Activated CD8-positive, alpha-beta T cell treated with anti-CD3 and anti-CD28 coated beads for 36 hours (primary cell): ENCODE data around the gene CT47C1. TPM values are rescaled to one million over a fixed set of nuclear protein-coding genes. Genes with fewer than 3 reads are reported as not detected.

Source experiments
- ATAC-seq: fragments of 200-7000 bp; cut with Tn5 transposase; one replicate; pipeline ENCODE4 v1.10.0; 2021; ENCODE audit warnings: mild to moderate bottlenecking, moderate library complexity
- CTCF ChIA-PET: fragments of 350-600 bp; sonication (Branson Sonifier 250); formaldehyde crosslinking; loops from one replicate; lab custom pipeline; 2021; ENCODE audit warnings: antibody characterized with exemption; lab: Charles Lee
- POLR2A ChIA-PET: fragments of 350-600 bp; sonication (Branson Sonifier 250); formaldehyde crosslinking; loops from one replicate; lab custom pipeline; 2021; ENCODE audit warnings: antibody characterized with exemption; lab: Charles Lee
- DNase-seq: peaks from one replicate; pipeline ENCODE4 v3.0.0-alpha.2; 2020
- H3K27ac Mint-ChIP-seq: one replicate; pipeline ENCODE4 v1.8.0; 2021; ENCODE audit warnings: mild to moderate bottlenecking, mixed read lengths
- H3K27me3 Mint-ChIP-seq: one replicate; pipeline ENCODE4 v1.8.0; 2021; ENCODE audit warnings: mixed read lengths
- H3K36me3 Mint-ChIP-seq: one replicate; pipeline ENCODE4 v1.8.0; 2021; ENCODE audit warnings: low read depth, mixed read lengths
- H3K4me1 Mint-ChIP-seq: one replicate; pipeline ENCODE4 v1.8.0; 2021; ENCODE audit warnings: low read depth, mixed read lengths
- H3K4me3 Mint-ChIP-seq: one replicate; pipeline ENCODE4 v1.8.0; 2021; ENCODE audit warnings: mild to moderate bottlenecking, moderate library complexity, mixed read lengths
- H3K9me3 Mint-ChIP-seq: one replicate; pipeline ENCODE4 v1.8.0; 2021; ENCODE audit warnings: mixed read lengths
- intact Hi-C: fragments of 100-400 bp; cut with micrococcal nuclease; formaldehyde crosslinking; loops from one replicate; pipeline ENCODE4 v1.10.0; 2022
- total RNA-seq, 2 experiments: library from RNA; stranded (reverse); gene quantifications; one replicate each; pipeline ENCODE4 v1.2.3, GENCODE V29; 2021
- TF ChIP-seq, protein P1 (sequence below): fragments of 200-600 bp; IDR thresholded peaks from one replicate; pipeline ENCODE4 v1.8.0; 2022; ENCODE audit warnings: antibody characterized with exemption, mild to moderate bottlenecking

The CT47C1 gene
- total RNA-seq, 2 experiments from 2014 or later: not detected

DNA sequence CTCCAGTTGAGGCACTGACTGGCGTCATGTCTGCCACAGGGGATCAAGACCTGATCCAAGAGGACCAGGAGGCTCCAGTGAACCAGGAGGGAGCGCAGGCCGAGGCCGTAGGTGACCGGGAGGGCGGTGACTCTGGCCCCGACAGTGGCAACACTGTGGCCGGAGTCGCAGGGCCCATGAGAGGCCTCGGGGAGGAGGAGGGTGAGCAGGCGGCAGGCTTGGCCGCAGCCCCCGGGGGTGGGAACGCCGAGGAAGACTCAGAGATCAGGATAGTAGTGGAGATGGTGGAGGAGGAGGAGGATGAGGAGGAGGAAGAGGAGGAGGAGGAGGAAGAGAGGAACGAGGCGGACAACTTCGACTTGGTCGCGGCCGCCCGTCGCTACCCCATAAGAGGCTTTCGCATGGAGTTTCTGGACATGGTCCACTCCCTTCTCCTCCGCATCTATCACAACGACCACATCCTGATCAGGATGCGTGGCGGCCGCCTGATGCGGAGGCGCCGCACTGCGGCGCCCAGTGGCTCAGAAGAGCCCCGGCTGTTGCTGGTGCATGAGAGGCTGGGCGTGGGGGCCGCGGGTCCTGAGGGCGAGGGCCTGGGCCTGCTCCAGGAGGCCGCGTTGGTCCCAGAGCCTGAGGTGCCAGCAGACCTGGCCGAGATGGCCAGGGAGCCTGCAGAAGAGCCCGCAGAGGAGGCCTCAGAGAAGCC is 560 bp downstream of the CT47C1 start:
- H3K4me1 Mint-ChIP-seq: no peaks in the 10 kb centered on the region
- no peak overlapping the region for H3K4me3 Mint-ChIP-seq
- TF ChIP-seq, protein P1, sequence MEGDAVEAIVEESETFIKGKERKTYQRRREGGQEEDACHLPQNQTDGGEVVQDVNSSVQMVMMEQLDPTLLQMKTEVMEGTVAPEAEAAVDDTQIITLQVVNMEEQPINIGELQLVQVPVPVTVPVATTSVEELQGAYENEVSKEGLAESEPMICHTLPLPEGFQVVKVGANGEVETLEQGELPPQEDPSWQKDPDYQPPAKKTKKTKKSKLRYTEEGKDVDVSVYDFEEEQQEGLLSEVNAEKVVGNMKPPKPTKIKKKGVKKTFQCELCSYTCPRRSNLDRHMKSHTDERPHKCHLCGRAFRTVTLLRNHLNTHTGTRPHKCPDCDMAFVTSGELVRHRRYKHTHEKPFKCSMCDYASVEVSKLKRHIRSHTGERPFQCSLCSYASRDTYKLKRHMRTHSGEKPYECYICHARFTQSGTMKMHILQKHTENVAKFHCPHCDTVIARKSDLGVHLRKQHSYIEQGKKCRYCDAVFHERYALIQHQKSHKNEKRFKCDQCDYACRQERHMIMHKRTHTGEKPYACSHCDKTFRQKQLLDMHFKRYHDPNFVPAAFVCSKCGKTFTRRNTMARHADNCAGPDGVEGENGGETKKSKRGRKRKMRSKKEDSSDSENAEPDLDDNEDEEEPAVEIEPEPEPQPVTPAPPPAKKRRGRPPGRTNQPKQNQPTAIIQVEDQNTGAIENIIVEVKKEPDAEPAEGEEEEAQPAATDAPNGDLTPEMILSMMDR: no peak
- no peaks in the 10 kb centered on the region for H3K9me3 Mint-ChIP-seq
- no peaks in the 10 kb centered on the region for H3K36me3 Mint-ChIP-seq
- DNase-seq (no peak), ATAC-seq (no peak)
- no peaks in the 10 kb centered on the region for H3K27me3 Mint-ChIP-seq
- POLR2A ChIA-PET: no interaction called here
- no peak overlapping the region for H3K27ac Mint-ChIP-seq
- CTCF ChIA-PET: no interaction called here
- intact Hi-C loops: no loop called here

DNA sequence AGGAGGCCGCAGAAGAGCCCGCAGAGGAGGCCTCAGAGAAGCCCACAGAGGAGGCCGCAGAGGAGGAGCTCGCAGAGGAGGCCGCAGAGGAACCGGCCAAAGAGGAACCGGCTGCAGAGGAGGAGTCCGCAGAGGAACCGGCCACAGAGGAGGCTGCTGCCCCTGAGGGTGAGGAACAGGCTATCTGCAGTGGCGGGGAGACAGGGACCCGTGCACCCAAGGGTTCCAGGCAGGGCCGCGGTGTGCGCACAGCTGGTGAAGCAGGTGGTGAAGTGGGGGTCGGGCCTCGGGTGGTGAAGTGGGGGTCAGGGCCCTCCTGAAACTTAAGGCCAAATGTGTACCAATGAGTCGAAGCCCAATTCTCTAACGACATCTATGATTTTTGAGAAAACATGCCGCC is 1.1 kb downstream of the CT47C1 start:
- no peak overlapping the region for H3K27ac Mint-ChIP-seq
- POLR2A ChIA-PET: no interaction called here
- H3K4me3 Mint-ChIP-seq: no peak overlapping the region
- TF ChIP-seq, protein P1: no peak
- ATAC-seq (no peak), DNase-seq (no peak)
- no peaks in the 10 kb centered on the region for H3K27me3 Mint-ChIP-seq
- CTCF ChIA-PET: interaction anchor here (1.3 kb wide), 1 partner anchor 69 kb away, joined by 3 read pairs; no protein-coding TSS in a partner anchor
- H3K36me3 Mint-ChIP-seq: no peaks in the 10 kb centered on the region
- H3K4me1 Mint-ChIP-seq: no peaks in the 10 kb centered on the region
- intact Hi-C loops: no loop called here
- no peaks in the 10 kb centered on the region for H3K9me3 Mint-ChIP-seq

DNA sequence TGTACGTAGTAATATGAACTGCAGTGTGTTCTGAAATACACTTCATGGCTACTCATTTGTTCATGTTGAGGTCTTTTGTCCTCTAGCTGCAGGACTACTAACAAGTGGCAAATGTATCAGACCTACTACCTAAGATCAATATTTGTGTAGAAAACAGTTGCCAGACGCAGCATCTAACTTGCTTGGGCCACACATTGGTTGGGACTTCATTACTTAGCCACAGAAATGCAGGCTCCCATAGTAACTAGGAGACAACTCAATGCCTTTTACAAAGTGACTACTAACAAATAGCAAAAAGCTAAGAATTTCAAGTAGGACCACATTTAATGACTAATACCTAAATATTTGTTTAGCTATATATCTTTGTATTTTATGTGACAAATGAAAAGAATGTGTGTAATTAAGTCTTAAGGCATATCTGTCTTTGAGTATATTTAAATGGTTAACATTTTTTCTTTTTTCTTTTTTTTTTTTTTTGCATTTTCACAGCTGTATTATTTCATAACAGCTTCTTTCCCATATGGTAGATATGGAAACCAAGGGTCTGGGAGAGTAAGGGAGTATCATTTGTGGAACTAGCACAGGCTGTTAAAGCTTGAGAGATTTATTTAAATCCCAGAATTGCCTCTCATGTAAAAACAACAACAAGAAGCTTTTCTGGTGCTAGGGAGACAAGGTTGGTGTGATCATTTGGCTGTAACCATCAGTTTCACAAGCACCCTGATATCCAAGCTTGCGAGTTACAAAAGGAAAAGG is 2.7 kb downstream of the CT47C1 start:
- DNase-seq (no peak), ATAC-seq (no peak)
- Mint-ChIP-seq H3K27me3 (no peaks in the 10 kb centered on the region), H3K36me3 (no peaks in the 10 kb centered on the region), H3K27ac (no peak overlapping the region), H3K4me1 (no peaks in the 10 kb centered on the region), H3K9me3 (no peaks in the 10 kb centered on the region), H3K4me3 (no peak overlapping the region)
- CTCF ChIA-PET: no interaction called here
- intact Hi-C loops: no loop called here
- POLR2A ChIA-PET: no interaction called here
- TF ChIP-seq, protein P1: no peak

DNA sequence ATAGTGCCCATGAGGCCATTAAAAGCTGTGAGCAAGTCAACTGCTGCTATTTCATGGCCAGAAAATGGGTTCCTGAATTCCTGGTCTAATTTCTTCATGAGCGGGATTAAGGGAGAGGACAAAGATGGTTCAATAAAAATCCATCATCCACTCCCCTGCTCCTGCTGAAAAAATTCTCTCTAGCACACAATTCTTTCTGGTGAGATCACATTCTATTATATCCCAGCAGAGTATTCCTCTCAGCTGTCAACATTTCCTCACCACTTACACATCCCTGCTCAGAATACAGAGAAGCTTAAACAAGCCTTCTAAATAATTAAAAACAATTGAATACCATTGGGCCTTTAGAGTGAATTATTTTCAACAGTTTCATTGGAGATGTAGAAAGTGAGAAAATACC is 9.5 kb downstream of the CT47C1 start:
- CTCF ChIA-PET: interaction anchor here (1.0 to 1.9 kb wide), 2 partner anchors 15 to 37 kb away, joined by 3 to 5 read pairs; no protein-coding TSS in a partner anchor
- no peak overlapping the region for H3K4me3 Mint-ChIP-seq
- no peaks in the 10 kb centered on the region for H3K9me3 Mint-ChIP-seq
- DNase-seq (no peak), ATAC-seq (no peak)
- no peaks in the 10 kb centered on the region for H3K4me1 Mint-ChIP-seq
- intact Hi-C loops: no loop called here
- POLR2A ChIA-PET: no interaction called here
- no peak overlapping the region for H3K27ac Mint-ChIP-seq
- no peaks in the 10 kb centered on the region for H3K36me3 Mint-ChIP-seq
- no peaks in the 10 kb centered on the region for H3K27me3 Mint-ChIP-seq
- TF ChIP-seq, protein P1: no peak

DNA sequence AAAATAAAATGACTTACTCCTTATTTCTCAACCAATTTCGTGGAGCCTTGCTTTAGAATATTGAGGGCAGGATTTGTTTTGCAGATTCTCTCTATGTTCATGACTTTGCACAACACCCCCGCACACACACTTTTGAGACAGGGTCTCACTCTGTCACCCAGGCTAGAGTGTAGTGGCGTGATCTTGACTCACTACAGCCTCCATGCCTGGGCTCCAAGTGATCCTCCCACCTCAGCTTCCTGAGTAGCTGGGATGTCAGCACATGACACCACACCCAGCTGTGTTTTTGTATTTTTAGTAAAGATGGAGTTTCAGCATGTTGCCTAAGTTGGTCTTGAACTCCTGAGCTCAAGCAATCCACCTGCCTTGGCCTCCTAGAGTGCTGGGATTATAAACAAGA is 12.0 kb downstream of the CT47C1 start:
- ATAC-seq (no peak), DNase-seq (no peak)
- TF ChIP-seq, protein P1: no peak
- Mint-ChIP-seq H3K4me1 (no peaks in the 10 kb centered on the region), H3K36me3 (no peaks in the 10 kb centered on the region), H3K27me3 (no peaks in the 10 kb centered on the region), H3K27ac (no peak overlapping the region), H3K9me3 (no peaks in the 10 kb centered on the region), H3K4me3 (no peak overlapping the region)
- ChIA-PET CTCF (no interaction called here), POLR2A (no interaction called here)
- intact Hi-C loops: no loop called here
